GM12878 (cell line): ENCODE measurements around the gene ADISSP. TPM values are rescaled to one million over a fixed set of nuclear protein-coding genes. Genes with fewer than 3 reads are reported as not detected.

Experiments
- EP300 ChIP-seq, 2 experiments: fragments of 150-350 bp in 1 of 2; IDR thresholded peaks; 2 replicates each; pipeline ENCODE4 v1.6.1; 2011 to 2012; ENCODE audit warnings: low read depth in 2 of 2, low read length in 2 of 2, borderline replicate concordance in 1 of 2, improper control_type of control experiment in 1 of 2, inconsistent platforms in 1 of 2; ENCODE audit not compliant: control insufficient read depth in 1 of 2
- ETV6 ChIP-seq, 2 experiments: fragments of 450-650 bp in 1 of 2; IDR thresholded peaks in 1 of 2; conservative IDR thresholded peaks in 1 of 2; 2 replicates each; pipeline ENCODE4 v1.6.1; 2014; ENCODE audit warnings: antibody characterized with exemption in 1 of 2, borderline replicate concordance in 1 of 2, low read depth in 1 of 2, mild to moderate bottlenecking in 1 of 2, moderate library complexity in 1 of 2
- FOXM1 ChIP-seq: IDR thresholded peaks from 2 replicates; pipeline ENCODE4 v1.6.1; 2012; ENCODE audit warnings: low read depth, mild to moderate bottlenecking, inconsistent platforms, low read length, moderate library complexity
- MTA2 ChIP-seq: fragments of 450-650 bp; IDR thresholded peaks from 2 replicates; pipeline ENCODE4 v1.6.1; 2016; ENCODE audit warnings: low read depth, mild to moderate bottlenecking, moderate library complexity
- RB1 ChIP-seq: fragments of 450-650 bp; formaldehyde crosslinking; IDR thresholded peaks from 2 replicates; pipeline ENCODE4 v1.6.1; 2017; ENCODE audit warnings: mild to moderate bottlenecking, borderline replicate concordance
- SREBF2 ChIP-seq: IDR thresholded peaks from 2 replicates; pipeline ENCODE4 v1.6.1; 2012; ENCODE audit warnings: mild to moderate bottlenecking, low read length
- STAT3 ChIP-seq: IDR thresholded peaks from 2 replicates; pipeline ENCODE4 v1.6.1; 2011; ENCODE audit warnings: low read depth, low read length, improper control_type of control experiment
- TCF12 ChIP-seq: IDR thresholded peaks from 2 replicates; pipeline ENCODE4 v1.6.1; 2011; ENCODE audit warnings: low read depth, mild to moderate bottlenecking, low read length
- YY1 ChIP-seq: IDR thresholded peaks from 2 replicates; pipeline ENCODE4 v1.6.1; 2011; ENCODE audit warnings: low read depth, mild to moderate bottlenecking, low read length
- ZNF622 ChIP-seq: fragments of 450-650 bp; IDR thresholded peaks from 2 replicates; pipeline ENCODE4 v1.6.1; 2017; ENCODE audit warnings: mild to moderate bottlenecking, inconsistent platforms
- polyA plus RNA-seq, 11 experiments: library from polyadenylated mRNA; depleted of rRNA in 4 of 11; unstranded in 6 of 11; stranded (reverse) in 5 of 11; fragments of >200 nt; fragmentation: Nextera tagmentation in 4 of 11; fragmentation: Illumina TruSeq in 1 of 11; extraction: Ambion mirVana in 4 of 11; extraction: Trizol in 1 of 11; gene quantifications; 1 replicate in 1 of 11; 2 replicates in 10 of 11; pipeline versions ENCODE4 v1.2.1 to v1.2.3, GENCODE V29; 2011 to 2016; ENCODE audit warnings: inconsistent platforms in 2 of 11, missing spikeins in 2 of 11, low read depth in 1 of 11
- total RNA-seq, 4 experiments: library from RNA; depleted of rRNA in 3 of 4; stranded (reverse); fragments of >200 nt in 3 of 4; fragmentation: Illumina TruSeq in 1 of 4; extraction: Trizol in 1 of 4; gene quantifications; 2 replicates each; pipeline versions ENCODE4 v1.2.1 to v1.2.3, GENCODE V29; 2013 to 2021
- TF ChIP-seq, protein P1 (sequence below): fragments of 450-650 bp; IDR thresholded peaks from 2 replicates; pipeline ENCODE4 v1.6.1; 2017; ENCODE audit warnings: mild to moderate bottlenecking, moderate library complexity
- TF ChIP-seq, protein P2 (sequence below): fragments of 450-650 bp; IDR thresholded peaks from 2 replicates; pipeline ENCODE4 v1.6.1; 2017; ENCODE audit warnings: low read depth, mild to moderate bottlenecking, moderate library complexity
- TF ChIP-seq, protein P3 (sequence below): IDR thresholded peaks from 2 replicates; pipeline ENCODE4 v1.6.1; 2012; ENCODE audit warnings: mild to moderate bottlenecking, low read depth, low read length
- TF ChIP-seq, protein P4 (sequence below): fragments of 150-350 bp; IDR thresholded peaks from 2 replicates; pipeline ENCODE4 v1.6.1; 2014; ENCODE audit warnings: mild to moderate bottlenecking, low read depth, low read length
- TF ChIP-seq, protein P5 (sequence below): IDR thresholded peaks from 2 replicates; pipeline ENCODE4 v1.6.1; 2012; ENCODE audit warnings: low read depth, low read length, improper control_type of control experiment

ADISSP gene
- total and polyA plus RNA-seq, 10 of the 15 experiments (the other 5 are each of a cell fraction or from before 2014, with no cell fraction given): 0.80 to 96.3 (median 38.6) TPM

DNA sequence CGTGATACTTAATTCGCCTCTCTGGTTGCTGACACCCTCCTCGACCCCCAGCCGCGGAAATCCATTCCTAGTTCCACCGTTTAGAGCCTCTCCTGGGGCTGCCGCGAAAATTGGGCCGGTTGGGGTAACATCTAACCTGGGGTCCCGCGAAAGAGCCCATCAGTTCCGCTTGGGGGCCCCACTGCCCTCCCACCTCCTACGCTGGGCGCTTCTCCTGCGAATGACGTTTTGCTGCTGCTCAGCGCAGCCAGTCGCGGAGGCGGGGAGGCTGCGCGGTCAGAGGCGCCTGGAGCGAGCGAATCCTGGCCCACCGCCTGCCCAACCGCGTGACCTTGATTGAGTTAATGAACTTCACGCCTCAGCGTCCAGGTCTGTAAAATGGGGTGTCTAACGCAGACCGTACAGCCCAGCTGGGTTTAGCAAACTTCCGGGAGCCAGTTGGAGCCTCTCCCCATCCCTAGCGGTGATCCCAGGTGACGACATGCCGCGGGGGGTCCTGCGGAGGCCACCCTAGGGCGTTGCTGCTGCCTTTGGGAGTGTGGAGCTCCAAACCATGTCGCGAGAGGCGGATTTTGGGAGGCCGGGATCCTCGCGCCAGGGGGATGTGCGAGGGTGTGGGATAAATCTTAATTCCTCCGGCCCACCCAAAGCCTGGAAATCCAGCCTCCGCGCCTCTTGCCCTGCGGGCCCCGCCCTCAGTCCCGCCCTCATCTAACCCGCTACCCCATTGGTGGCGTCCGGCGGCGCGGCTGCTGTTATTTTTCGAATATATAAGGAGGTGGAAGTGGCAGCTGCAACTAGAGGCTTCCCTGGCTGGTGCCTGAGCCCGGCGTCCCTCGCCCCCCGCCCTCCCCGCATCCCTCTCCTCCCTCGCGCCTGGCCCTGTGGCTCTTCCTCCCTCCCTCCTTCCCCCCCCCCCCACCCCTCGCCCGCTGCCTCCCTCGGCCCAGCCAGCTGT lies 28.2 kb upstream of the ADISSP start, which contains the start of gene CDC25B (continued):
- TF ChIP-seq RB1 (no peak), ETV6 (conservative IDR thresholded peaks at IDR 0.05 in 1 of 2, IDR thresholded peaks at IDR 0.05 in 1 of 2; ENCODE audit: borderline replicate concordance in 1 of 2, low read depth in 1 of 2) (no peak), MTA2 (peak; percentile 57; the same call in 1 of the 2 replicates), SREBF2 (no peak), EP300 (IDR thresholded peaks at IDR 0.05; ENCODE audit: borderline replicate concordance in 1 of 2, control insufficient read depth in 1 of 2, low read depth in 2 of 2, low read length in 2 of 2) (0 out of 4 replicates have a peak, but pooled peaks of 1 of the 2 experiments have one; percentile 15), STAT3 (no peak), FOXM1 (peak; percentile 89), YY1 (0 out of 2 replicates have a peak, but pooled peaks have one; percentile 42), TCF12 (peak; percentile 69), ZNF622 (no peak)
- TF ChIP-seq, protein P1, sequence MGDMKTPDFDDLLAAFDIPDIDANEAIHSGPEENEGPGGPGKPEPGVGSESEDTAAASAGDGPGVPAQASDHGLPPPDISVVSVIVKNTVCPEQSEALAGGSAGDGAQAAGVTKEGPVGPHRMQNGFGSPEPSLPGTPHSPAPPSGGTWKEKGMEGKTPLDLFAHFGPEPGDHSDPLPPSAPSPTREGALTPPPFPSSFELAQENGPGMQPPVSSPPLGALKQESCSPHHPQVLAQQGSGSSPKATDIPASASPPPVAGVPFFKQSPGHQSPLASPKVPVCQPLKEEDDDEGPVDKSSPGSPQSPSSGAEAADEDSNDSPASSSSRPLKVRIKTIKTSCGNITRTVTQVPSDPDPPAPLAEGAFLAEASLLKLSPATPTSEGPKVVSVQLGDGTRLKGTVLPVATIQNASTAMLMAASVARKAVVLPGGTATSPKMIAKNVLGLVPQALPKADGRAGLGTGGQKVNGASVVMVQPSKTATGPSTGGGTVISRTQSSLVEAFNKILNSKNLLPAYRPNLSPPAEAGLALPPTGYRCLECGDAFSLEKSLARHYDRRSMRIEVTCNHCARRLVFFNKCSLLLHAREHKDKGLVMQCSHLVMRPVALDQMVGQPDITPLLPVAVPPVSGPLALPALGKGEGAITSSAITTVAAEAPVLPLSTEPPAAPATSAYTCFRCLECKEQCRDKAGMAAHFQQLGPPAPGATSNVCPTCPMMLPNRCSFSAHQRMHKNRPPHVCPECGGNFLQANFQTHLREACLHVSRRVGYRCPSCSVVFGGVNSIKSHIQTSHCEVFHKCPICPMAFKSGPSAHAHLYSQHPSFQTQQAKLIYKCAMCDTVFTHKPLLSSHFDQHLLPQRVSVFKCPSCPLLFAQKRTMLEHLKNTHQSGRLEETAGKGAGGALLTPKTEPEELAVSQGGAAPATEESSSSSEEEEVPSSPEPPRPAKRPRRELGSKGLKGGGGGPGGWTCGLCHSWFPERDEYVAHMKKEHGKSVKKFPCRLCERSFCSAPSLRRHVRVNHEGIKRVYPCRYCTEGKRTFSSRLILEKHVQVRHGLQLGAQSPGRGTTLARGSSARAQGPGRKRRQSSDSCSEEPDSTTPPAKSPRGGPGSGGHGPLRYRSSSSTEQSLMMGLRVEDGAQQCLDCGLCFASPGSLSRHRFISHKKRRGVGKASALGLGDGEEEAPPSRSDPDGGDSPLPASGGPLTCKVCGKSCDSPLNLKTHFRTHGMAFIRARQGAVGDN: peak; percentile 76
- TF ChIP-seq, protein P2, sequence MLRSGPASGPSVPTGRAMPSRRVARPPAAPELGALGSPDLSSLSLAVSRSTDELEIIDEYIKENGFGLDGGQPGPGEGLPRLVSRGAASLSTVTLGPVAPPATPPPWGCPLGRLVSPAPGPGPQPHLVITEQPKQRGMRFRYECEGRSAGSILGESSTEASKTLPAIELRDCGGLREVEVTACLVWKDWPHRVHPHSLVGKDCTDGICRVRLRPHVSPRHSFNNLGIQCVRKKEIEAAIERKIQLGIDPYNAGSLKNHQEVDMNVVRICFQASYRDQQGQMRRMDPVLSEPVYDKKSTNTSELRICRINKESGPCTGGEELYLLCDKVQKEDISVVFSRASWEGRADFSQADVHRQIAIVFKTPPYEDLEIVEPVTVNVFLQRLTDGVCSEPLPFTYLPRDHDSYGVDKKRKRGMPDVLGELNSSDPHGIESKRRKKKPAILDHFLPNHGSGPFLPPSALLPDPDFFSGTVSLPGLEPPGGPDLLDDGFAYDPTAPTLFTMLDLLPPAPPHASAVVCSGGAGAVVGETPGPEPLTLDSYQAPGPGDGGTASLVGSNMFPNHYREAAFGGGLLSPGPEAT: peak; percentile 84
- TF ChIP-seq, protein P3, sequence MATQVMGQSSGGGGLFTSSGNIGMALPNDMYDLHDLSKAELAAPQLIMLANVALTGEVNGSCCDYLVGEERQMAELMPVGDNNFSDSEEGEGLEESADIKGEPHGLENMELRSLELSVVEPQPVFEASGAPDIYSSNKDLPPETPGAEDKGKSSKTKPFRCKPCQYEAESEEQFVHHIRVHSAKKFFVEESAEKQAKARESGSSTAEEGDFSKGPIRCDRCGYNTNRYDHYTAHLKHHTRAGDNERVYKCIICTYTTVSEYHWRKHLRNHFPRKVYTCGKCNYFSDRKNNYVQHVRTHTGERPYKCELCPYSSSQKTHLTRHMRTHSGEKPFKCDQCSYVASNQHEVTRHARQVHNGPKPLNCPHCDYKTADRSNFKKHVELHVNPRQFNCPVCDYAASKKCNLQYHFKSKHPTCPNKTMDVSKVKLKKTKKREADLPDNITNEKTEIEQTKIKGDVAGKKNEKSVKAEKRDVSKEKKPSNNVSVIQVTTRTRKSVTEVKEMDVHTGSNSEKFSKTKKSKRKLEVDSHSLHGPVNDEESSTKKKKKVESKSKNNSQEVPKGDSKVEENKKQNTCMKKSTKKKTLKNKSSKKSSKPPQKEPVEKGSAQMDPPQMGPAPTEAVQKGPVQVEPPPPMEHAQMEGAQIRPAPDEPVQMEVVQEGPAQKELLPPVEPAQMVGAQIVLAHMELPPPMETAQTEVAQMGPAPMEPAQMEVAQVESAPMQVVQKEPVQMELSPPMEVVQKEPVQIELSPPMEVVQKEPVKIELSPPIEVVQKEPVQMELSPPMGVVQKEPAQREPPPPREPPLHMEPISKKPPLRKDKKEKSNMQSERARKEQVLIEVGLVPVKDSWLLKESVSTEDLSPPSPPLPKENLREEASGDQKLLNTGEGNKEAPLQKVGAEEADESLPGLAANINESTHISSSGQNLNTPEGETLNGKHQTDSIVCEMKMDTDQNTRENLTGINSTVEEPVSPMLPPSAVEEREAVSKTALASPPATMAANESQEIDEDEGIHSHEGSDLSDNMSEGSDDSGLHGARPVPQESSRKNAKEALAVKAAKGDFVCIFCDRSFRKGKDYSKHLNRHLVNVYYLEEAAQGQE: 0 out of 2 replicates have a peak, but pooled peaks have one; percentile 7
- TF ChIP-seq, protein P4, sequence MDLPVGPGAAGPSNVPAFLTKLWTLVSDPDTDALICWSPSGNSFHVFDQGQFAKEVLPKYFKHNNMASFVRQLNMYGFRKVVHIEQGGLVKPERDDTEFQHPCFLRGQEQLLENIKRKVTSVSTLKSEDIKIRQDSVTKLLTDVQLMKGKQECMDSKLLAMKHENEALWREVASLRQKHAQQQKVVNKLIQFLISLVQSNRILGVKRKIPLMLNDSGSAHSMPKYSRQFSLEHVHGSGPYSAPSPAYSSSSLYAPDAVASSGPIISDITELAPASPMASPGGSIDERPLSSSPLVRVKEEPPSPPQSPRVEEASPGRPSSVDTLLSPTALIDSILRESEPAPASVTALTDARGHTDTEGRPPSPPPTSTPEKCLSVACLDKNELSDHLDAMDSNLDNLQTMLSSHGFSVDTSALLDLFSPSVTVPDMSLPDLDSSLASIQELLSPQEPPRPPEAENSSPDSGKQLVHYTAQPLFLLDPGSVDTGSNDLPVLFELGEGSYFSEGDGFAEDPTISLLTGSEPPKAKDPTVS: no peak
- TF ChIP-seq, protein P5, sequence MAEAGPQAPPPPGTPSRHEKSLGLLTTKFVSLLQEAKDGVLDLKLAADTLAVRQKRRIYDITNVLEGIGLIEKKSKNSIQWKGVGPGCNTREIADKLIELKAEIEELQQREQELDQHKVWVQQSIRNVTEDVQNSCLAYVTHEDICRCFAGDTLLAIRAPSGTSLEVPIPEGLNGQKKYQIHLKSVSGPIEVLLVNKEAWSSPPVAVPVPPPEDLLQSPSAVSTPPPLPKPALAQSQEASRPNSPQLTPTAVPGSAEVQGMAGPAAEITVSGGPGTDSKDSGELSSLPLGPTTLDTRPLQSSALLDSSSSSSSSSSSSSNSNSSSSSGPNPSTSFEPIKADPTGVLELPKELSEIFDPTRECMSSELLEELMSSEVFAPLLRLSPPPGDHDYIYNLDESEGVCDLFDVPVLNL: peak; percentile 95
